Progenitor cell of endocrine pancreas (in vitro differentiated cells): ENCODE results near the gene CEBPG. TPM values are rescaled to one million over a fixed set of nuclear protein-coding genes. Genes with fewer than 3 reads are reported as not detected.
A peak's percentile ranks its signal among the peaks of the same experiment; 100 is the strongest.

Experiments
- DNase-seq: peaks from one replicate; pipeline ENCODE4 v3.0.0; 2021; ENCODE audit warnings: low spot score; ENCODE audit not compliant: unreplicated experiment
- H3K27ac Mint-ChIP-seq: 2 replicates; pipeline ENCODE4 v1.8.0; 2021; ENCODE audit warnings: mild to moderate bottlenecking, moderate library complexity, mixed read lengths
- H3K27me3 Mint-ChIP-seq: 2 replicates; pipeline ENCODE4 v1.8.0; 2021; ENCODE audit warnings: mixed read lengths
- H3K36me3 Mint-ChIP-seq: 2 replicates; pipeline ENCODE4 v1.8.0; 2022; ENCODE audit warnings: mixed read lengths; ENCODE audit not compliant: insufficient read depth
- H3K4me1 Mint-ChIP-seq: 2 replicates; pipeline ENCODE4 v1.8.0; 2021; ENCODE audit warnings: low read depth, mixed read lengths
- H3K4me3 Mint-ChIP-seq: 2 replicates; pipeline ENCODE4 v1.8.0; 2021; ENCODE audit warnings: low read depth, mild to moderate bottlenecking, moderate library complexity, mixed read lengths
- H3K9me3 Mint-ChIP-seq: 2 replicates; pipeline ENCODE4 v1.8.0; 2021; ENCODE audit warnings: low read depth, mixed read lengths
- long read RNA-seq: library from polyadenylated mRNA; unstranded; transcript quantifications from one replicate; pipeline ENCODE4 v2.0.0, GENCODE V29; 2020
- total RNA-seq: library from RNA; stranded (reverse); gene quantifications from 2 replicates; pipeline ENCODE4 v1.2.1, GENCODE V29; 2021
- TF ChIP-seq, protein P1 (sequence below): fragments of 200-600 bp; sonication (generic); IDR thresholded peaks from one replicate; pipeline ENCODE4 v1.5.0; 2021; ENCODE audit warnings: antibody characterized with exemption, mild to moderate bottlenecking; ENCODE audit not compliant: unreplicated experiment

Gene CEBPG
- 33.6 and 35.3 TPM in 2 replicates for total RNA-seq
- long read RNA-seq, full-length matches to known transcripts: 22 of 37 reads
- long read RNA-seq, partial matches to known transcripts: 15 of 37 reads
- long read RNA-seq, other reads (novel, unspliced or antisense): 0 of 37 reads

DNA sequence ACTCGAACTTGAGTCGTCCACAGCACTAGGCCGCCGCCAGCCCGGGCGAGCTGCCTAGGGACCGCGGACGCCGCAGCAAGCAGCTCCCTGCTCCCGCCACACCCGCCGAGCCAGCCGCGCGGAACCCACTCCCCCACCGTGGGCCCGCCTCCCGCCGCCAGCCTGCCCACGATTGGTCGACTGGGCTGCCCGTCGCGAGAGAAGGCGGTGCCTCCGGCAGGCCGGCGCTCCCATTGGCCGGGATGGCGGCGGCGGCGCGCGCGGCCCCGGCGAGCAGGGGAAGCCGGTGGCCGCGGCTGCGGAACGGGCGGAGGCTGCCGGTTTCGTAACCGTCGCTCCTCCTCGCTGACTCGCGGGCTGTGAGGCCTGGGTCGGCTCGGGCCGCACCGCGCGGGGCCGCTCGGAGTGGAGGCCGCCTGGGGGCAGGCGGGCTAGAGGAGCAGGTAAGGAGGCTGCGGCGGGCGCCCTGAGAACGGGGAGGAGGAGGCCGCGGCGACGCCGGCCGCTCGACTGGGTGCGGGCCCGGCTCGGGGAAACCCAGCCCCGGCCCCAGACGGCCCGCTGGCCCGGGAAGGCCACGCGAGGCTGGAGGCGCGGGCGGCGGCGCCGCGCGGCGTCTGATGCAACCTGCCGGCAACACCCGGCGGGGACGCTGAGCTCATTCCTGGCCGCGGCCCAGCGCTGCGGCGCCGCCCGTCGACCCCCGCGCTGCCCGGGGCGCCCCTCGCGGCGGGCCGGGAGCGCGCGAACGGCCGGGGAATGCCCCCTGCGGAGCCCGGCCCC, at the start of gene CEBPG:
CEBPG (plus strand) TSS at position 257 of the 783 bp plus-strand sequence. CDS start 5,531 bp downstream, outside the sequence.
- Mint-ChIP-seq H3K9me3 (no peaks in the 10 kb centered on the region), H3K4me1 (peaks cover 26% of the 10 kb centered on the region), H3K27me3 (no peaks in the 10 kb centered on the region), H3K4me3 (peak within 1 kb of the TSS; percentile 83), H3K27ac (peak within 1 kb of the TSS; percentile 93), H3K36me3 (peaks cover 5% of the 10 kb centered on the region)
- DNase-seq: peak; percentile 98
- TF ChIP-seq, protein P1, sequence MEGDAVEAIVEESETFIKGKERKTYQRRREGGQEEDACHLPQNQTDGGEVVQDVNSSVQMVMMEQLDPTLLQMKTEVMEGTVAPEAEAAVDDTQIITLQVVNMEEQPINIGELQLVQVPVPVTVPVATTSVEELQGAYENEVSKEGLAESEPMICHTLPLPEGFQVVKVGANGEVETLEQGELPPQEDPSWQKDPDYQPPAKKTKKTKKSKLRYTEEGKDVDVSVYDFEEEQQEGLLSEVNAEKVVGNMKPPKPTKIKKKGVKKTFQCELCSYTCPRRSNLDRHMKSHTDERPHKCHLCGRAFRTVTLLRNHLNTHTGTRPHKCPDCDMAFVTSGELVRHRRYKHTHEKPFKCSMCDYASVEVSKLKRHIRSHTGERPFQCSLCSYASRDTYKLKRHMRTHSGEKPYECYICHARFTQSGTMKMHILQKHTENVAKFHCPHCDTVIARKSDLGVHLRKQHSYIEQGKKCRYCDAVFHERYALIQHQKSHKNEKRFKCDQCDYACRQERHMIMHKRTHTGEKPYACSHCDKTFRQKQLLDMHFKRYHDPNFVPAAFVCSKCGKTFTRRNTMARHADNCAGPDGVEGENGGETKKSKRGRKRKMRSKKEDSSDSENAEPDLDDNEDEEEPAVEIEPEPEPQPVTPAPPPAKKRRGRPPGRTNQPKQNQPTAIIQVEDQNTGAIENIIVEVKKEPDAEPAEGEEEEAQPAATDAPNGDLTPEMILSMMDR: no peak

DNA sequence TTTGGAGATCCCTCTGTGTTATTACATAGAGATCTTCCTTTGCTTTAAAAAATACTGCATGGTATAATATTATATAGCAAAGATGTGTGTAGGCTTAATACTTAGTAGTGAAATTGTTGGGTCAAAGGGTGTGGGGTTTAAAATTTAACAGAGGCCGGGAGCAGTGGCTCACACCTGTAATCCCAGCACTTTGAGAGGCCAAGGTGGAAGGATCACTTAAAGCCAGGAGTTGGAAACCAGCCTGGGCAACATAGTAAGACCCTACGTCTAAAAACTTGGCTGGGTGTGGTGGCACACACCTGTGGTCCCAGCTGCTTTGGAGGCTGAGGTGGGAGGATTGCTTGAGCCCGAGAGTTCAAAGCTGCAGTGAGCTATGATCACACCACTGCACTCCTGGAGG, 48.9 kb upstream of the CEBPG start:
- TF ChIP-seq, protein P1: no peak
- H3K27me3 Mint-ChIP-seq: peaks cover 7% of the 10 kb centered on the region
- no peak overlapping the region for H3K4me3 Mint-ChIP-seq
- peaks cover 15% of the 10 kb centered on the region for H3K9me3 Mint-ChIP-seq
- no peak overlapping the region for H3K27ac Mint-ChIP-seq
- H3K4me1 Mint-ChIP-seq: no peaks in the 10 kb centered on the region
- no peak for DNase-seq
- peaks cover 5% of the 10 kb centered on the region for H3K36me3 Mint-ChIP-seq

DNA sequence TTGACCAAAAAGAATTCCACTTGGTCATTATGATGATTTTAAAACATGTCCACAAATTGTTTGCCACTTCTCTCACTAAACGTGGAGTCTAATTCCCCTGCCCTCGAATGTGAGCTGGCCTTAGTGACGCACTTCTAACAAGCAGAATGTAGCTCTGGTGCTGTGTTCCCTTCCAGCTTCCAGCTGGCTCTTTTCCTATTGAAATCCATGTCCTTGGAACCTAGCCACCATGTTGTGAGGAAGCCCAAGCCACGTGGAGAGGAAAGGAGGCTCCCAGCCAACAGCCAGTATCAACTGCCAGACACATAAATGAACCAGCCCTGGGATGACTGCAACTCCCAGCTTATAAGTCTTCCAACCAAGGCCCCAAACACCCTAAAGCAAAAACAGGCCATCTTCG, 47.6 kb upstream of the CEBPG start:
- H3K27ac Mint-ChIP-seq: no peak overlapping the region
- no peak for DNase-seq
- no peak overlapping the region for H3K4me3 Mint-ChIP-seq
- peaks cover 1% of the 10 kb centered on the region for H3K4me1 Mint-ChIP-seq
- H3K9me3 Mint-ChIP-seq: peaks cover 8% of the 10 kb centered on the region
- TF ChIP-seq, protein P1: no peak
- H3K27me3 Mint-ChIP-seq: peaks cover 10% of the 10 kb centered on the region
- peaks cover 1% of the 10 kb centered on the region for H3K36me3 Mint-ChIP-seq

DNA sequence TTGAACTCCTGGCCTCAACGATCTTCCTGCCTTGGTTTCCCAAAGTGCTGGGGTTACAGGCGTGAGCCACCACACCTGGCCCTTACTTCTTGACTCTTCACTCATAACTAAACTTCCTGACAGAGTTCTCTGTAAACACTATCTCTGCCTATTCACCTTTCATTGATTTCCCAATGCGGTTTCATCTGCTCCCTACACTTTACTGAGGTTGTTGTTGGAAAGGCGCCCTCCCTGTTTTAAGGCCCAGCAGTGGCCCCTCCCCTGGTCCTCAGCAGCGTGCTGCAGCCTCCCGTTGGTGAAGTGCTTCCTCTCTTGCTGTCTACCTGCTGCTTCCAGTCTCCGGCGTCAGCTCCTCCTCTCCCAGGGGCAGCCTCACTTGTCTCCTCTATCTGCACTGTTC, 44.4 kb upstream of the CEBPG start:
- H3K36me3 Mint-ChIP-seq: no peaks in the 10 kb centered on the region
- TF ChIP-seq, protein P1: no peak
- H3K27ac Mint-ChIP-seq: no peak overlapping the region
- H3K4me1 Mint-ChIP-seq: peaks cover 1% of the 10 kb centered on the region
- H3K9me3 Mint-ChIP-seq: no peaks in the 10 kb centered on the region
- H3K4me3 Mint-ChIP-seq: no peak overlapping the region
- no peak for DNase-seq
- peaks cover 10% of the 10 kb centered on the region for H3K27me3 Mint-ChIP-seq

DNA sequence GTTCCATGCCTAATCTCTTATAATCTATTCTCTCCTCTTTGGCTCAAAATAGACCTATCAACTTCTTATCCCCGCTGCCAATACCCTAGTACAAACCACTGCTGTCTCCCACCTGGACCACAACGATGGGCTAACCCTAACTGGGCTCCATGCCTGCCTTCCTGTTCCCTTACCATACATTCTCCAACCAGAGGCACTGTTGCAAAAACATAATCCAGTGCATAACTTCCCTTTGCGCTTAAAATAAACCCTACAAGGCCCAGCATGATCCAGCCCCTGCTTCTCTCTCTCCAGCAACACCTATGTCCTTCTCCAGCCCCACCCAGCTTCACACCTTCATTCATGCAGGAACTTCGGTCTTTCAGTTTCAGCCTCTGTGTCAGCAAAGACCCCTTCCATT, 43.8 kb upstream of the CEBPG start:
- DNase-seq: no peak
- H3K27me3 Mint-ChIP-seq: peaks cover 10% of the 10 kb centered on the region
- no peak overlapping the region for H3K4me3 Mint-ChIP-seq
- no peaks in the 10 kb centered on the region for H3K9me3 Mint-ChIP-seq
- TF ChIP-seq, protein P1: no peak
- H3K27ac Mint-ChIP-seq: no peak overlapping the region
- H3K36me3 Mint-ChIP-seq: no peaks in the 10 kb centered on the region
- H3K4me1 Mint-ChIP-seq: peaks cover 1% of the 10 kb centered on the region
